SJSA1 (cell line): Measurements from ENCODE around the gene RPS14. TPM values are rescaled to one million over a fixed set of nuclear protein-coding genes. Genes with fewer than 3 reads are reported as not detected.

ENCODE experiments used
- DNase-seq, 2 experiments: peaks; one replicate each; pipeline ENCODE4 v3.0.0-alpha.2; 2015 to 2020; ENCODE audit warnings: low spot score in 2 of 2, low read depth in 1 of 2
- H3K27ac ChIP-seq: fragments of 250-450 bp; sonication (Bioruptor Pico); 2 replicates; pipeline ENCODE4 v1.5.1; 2020; ENCODE audit warnings: mild to moderate bottlenecking, moderate library complexity
- H3K27me3 ChIP-seq: fragments of 250-450 bp; sonication (Bioruptor Pico); replicated peaks from 2 replicates; pipeline ENCODE4 v1.5.1; 2020; ENCODE audit warnings: mild to moderate bottlenecking, moderate library complexity
- H3K36me3 ChIP-seq: fragments of 250-450 bp; sonication (Bioruptor Pico); 2 replicates; pipeline ENCODE4 v1.5.1; 2020; ENCODE audit warnings: mild to moderate bottlenecking
- H3K4me1 ChIP-seq: fragments of 250-450 bp; sonication (Bioruptor Pico); replicated peaks from 2 replicates; pipeline ENCODE4 v1.6.1; 2021; ENCODE audit warnings: mild to moderate bottlenecking
- H3K4me3 ChIP-seq: fragments of 250-450 bp; sonication (Bioruptor Pico); 2 replicates; pipeline ENCODE4 v1.5.1; 2020; ENCODE audit warnings: mild to moderate bottlenecking
- H3K9me3 ChIP-seq: fragments of 250-450 bp; sonication (Bioruptor Pico); replicated peaks from 2 replicates; pipeline ENCODE4 v1.5.1; 2020; ENCODE audit warnings: mild to moderate bottlenecking
- total RNA-seq: library from RNA; depleted of rRNA; stranded (reverse); fragments of >200 nt; shearing (Covaris generic); gene quantifications from 2 replicates; pipeline ENCODE4 v1.2.3, GENCODE V29; 2014

The RPS14 gene
- total RNA-seq, 1 experiment from 2014 or later = 2,445 TPM

DNA sequence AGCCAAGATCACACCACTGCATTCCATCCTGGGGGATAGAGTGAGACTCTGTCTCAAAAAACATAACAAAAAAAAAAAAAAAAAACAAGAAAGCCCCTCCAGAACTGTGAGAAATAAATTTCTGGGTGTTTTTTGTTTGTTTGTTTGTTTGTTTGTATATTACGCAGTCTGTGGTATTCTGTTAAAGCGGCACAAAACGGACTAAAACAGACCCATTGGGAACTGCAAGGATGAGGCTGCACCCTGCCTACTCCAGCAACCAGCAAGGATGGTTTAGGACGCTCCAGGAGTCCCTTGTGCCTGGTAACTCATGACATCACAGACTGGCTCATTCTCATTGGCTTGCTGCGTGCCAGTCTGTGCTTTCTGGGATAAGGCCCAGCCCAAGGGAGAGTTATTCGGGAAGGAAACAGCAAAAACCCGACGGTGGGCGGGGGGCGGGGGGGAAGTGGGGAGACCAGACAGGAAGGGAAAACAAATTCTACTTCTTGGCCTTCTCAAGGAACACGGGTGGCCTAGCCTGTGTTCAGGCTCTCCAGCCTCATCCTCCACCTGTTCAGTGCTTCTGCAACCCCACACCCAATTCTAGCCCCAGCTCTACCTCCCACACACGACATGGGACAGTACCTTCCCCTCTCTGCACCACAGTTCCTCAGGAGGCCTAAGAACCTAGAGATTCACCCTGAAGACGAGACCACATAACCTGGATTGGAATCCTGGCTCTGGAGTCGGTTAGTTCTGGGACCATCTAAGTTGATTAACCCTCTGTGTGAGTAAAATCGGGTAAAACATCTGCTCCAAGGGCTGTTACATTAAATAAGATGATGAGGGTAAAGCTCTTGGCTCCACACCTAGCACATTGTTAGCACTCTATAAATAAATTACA, 39.7 kb downstream of the RPS14 start:
- H3K27me3 ChIP-seq = no peaks in the 10 kb centered on the region
- H3K27ac ChIP-seq = no peak overlapping the region
- DNase-seq = peak; percentile 86 to 88
- no peaks in the 10 kb centered on the region for H3K36me3 ChIP-seq
- H3K9me3 ChIP-seq = no peaks in the 10 kb centered on the region
- no peak overlapping the region for H3K4me3 ChIP-seq
- peaks cover 5% of the 10 kb centered on the region for H3K4me1 ChIP-seq

DNA sequence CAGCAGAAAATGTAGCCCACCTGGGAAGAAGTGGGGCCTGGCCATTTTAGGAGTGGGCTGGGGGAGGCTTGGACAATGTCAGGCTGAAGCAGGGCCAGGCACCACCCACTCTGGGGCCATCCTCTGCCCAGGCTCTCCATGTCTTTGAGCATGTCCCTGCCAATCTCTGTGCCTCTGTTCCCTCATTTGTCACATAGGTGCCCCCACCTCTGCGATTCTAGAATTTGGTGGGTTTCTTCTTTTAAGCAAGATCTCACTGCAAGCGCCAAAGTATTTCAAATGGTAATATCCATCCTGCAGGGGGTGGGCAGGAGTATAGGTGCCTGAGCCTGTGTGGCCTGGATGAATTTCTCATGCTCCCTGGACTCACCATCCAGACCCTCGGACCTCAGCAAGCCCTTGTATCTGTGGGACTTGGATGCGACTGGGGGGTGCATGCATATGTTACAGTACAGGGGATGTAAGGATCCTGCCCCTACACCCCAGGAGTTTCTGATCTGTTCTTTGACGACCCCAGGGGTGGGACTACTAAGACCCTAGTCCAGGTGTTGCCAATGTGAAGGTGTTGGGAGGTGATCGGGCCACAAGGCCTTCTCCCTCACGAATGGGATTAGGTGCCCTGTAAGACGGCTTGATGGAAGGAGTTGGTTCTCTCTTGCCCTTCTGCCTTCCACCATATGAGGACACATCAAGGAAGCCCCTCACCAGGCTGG, 41.2 kb downstream of the RPS14 start:
- Histone ChIP-seq H3K4me3 (no peak overlapping the region), H3K36me3 (no peaks in the 10 kb centered on the region), H3K4me1 (peaks cover 5% of the 10 kb centered on the region), H3K27ac (no peak overlapping the region), H3K27me3 (no peaks in the 10 kb centered on the region), H3K9me3 (no peaks in the 10 kb centered on the region)
- DNase-seq = no peak

DNA sequence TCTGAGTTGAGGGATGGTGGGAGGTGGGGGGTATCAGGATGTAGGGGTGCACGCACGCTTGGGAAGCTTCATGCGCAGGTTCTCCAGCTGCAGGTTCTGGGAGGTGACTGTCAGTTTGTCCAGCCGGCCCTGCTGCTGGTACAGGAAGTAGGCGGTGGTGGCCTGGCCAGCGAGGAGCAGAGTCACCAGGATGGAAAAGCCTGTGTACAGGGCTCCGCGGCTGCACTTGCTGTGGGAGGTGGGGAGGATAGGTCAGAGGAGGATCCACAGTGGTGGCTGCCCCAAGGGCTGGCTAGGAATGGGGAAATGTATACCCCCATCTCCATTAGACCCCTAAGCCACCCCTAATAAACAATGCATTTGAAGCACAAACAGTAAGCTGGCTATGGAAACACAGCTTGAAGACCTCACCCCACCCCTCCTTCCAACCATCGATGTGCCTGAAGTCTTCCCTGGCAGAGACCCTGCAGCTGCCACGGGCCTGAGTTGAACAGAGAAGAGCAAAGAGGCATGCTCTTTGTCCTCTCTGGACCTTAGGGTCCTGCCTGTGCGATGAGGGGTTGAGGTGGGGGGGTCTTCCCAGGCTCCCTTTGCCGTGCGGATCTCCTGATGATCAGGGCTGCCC, 42.3 kb downstream of the RPS14 start:
- DNase-seq = no peak
- Histone ChIP-seq H3K4me3 (no peak overlapping the region), H3K27ac (no peak overlapping the region), H3K27me3 (no peaks in the 10 kb centered on the region), H3K9me3 (no peaks in the 10 kb centered on the region), H3K36me3 (peaks cover 11% of the 10 kb centered on the region), H3K4me1 (peaks cover 5% of the 10 kb centered on the region)

DNA sequence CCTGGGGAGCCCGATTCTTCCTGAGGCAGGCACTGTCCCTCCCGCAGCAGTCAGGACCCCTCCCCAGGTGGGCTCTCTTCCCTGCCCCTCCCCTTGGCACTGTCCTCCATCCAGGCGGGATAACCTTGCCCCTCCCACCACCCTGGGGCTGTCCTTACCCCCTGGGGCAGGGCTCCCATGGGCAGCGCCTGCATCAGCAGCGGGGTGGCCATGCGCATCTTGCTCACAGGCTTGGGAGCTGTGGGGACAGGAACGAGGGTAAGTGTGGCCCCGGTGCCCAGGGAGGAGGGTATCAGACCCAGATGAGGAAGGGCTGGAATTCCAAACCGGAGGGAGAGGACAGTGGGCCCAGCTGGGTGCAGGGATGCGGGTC, 42.8 kb downstream of the RPS14 start:
- Histone ChIP-seq H3K4me1 (peaks cover 5% of the 10 kb centered on the region), H3K4me3 (no peak overlapping the region), H3K27me3 (no peaks in the 10 kb centered on the region), H3K36me3 (peaks cover 13% of the 10 kb centered on the region), H3K9me3 (no peaks in the 10 kb centered on the region), H3K27ac (no peak overlapping the region)
- DNase-seq = no peak

DNA sequence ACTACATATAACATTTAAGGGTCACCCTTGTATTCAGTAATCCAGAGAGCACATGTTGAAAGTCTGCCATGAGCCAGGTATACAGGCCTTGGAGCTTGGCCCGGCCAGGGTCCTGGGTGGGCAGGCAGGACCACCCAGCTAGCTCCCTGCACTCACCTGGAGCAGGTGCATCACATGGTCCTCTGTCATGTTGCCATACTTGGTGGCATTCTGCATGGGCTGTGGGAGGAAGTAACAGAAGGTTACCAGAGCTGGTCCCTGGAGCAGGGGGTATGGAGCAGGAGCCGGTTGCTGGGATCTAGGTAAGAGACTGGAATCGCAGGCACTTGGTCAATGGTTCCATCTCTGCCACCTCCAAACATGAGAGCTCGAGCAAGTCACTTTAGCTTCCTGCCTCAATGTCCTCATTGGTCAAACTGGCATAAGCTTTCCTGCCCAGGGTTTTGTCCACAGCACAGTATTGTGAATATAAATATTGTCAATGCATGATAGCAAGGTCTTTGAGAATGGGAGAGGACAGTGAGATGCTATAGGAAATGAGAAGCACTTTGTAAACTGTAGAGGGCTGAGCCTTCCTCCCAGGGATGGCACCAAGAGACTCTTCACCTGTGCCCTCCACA, 43.3 kb downstream of the RPS14 start:
- Histone ChIP-seq H3K4me3 (no peak overlapping the region), H3K27me3 (no peaks in the 10 kb centered on the region), H3K36me3 (peaks cover 18% of the 10 kb centered on the region), H3K9me3 (no peaks in the 10 kb centered on the region), H3K4me1 (peaks cover 5% of the 10 kb centered on the region), H3K27ac (no peak overlapping the region)
- no peak for DNase-seq

DNA sequence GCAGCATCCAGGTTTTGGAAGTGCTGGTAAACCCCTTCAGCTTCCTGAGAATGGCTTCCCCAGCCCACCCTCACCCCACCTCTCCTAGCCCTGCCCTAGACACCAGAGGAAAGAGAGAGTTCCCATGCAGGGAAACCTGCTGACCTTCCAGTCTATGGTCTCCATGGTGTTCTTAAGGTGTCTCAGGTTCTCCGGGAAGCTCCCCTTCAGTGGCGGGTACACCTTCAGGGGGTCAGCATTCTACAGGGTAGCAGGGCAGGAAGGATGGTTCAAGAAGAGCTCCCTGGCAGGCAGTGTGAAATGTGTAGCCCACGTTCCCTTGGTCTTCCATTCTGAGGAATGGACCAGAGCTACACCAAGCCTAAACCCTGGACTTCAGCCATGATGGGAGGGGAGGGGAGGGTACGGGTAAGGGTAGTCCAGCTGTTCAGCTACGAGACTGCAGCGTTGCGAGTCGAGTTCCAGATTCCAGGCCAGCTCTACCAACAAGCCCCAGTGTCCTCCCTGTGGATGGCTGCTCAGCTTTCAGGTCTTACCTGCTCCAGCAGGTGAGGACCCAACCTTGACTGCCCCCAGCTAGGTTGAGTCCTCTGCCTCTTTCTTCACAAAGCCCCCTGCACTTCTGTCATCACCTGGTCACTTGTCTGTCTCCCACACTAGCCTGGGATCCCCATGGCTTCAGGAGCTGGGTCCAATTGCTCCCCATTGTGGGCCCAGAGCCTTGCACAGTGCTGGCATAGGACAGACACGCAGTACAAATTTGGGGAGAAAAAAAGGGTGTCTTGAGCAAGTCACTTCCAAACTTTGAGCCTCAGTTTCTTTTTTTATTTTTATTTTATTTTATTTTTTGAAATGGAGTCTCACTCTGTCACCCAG, 44.4 kb downstream of the RPS14 start:
- no peak for DNase-seq
- H3K4me1 ChIP-seq = peaks cover 4% of the 10 kb centered on the region
- no peak overlapping the region for H3K27ac ChIP-seq
- no peak overlapping the region for H3K4me3 ChIP-seq
- H3K36me3 ChIP-seq = peaks cover 29% of the 10 kb centered on the region
- no peaks in the 10 kb centered on the region for H3K27me3 ChIP-seq
- no peaks in the 10 kb centered on the region for H3K9me3 ChIP-seq

DNA sequence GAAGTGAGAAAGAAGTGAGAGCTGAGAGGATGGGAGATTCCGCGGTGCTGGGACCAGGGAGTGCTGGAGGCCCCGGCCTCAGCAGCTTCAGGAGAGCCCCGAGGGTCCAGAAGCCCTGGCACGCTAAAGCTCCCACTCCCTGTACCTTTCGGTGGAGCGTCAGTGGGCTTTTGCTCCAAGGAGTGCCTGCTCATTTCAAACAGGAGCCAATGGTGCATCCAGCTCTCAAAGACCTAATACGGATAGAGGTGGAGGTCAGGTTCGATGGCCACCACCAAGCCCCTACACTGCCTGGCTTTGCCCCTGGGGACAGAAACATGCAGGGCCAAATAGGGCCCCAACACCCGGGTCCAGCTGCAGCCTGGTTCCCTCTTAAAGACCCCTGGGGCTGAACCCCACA, 45.0 kb downstream of the RPS14 start:
- H3K27me3 ChIP-seq = no peaks in the 10 kb centered on the region
- DNase-seq = no peak
- no peak overlapping the region for H3K27ac ChIP-seq
- H3K9me3 ChIP-seq = no peaks in the 10 kb centered on the region
- no peak overlapping the region for H3K4me3 ChIP-seq
- no peaks in the 10 kb centered on the region for H3K4me1 ChIP-seq
- H3K36me3 ChIP-seq = peaks cover 32% of the 10 kb centered on the region

DNA sequence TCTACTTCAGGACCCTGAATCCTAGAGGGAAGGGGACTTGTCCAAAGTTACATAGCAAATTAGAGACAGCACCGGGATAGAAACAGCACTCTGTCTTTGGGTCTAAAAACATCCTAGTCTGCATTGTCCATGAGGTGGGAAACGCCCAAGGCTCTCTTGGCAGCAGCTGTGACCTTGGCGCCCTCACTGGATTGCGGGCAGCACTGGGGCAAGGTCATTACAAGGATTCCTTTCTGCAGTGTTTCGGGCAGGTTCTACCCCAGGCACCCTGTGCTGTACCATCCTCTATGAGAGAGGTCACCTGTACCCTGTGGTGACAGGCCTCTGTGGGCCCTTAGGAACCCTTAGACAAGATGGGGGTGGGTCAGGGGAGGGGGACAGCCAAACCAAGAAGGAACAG, 45.4 kb downstream of the RPS14 start:
- no peaks in the 10 kb centered on the region for H3K27me3 ChIP-seq
- H3K4me1 ChIP-seq = no peaks in the 10 kb centered on the region
- no peak overlapping the region for H3K27ac ChIP-seq
- peaks cover 36% of the 10 kb centered on the region for H3K36me3 ChIP-seq
- DNase-seq = no peak
- no peaks in the 10 kb centered on the region for H3K9me3 ChIP-seq
- H3K4me3 ChIP-seq = no peak overlapping the region

DNA sequence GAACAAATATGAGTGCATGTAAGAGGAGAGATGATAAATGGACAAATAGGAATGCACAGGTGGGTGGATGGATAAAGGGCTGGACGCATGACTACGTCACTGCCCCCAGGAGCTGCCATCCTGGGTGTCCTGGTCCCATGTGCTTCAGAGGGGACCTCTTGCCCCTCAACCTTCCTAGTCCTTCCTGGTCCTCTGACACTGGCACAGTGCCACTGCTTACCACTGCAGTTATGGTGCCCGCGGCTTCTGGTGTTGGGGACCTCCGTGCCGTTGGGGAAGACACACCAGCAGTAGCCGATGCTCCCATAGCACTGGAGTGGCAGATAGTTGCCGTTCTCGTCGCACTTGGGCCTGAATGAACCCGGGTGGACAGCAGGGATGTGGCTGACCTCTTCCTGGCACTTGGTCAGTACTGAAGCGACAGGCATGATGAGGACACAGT, 46.6 kb downstream of the RPS14 start:
- H3K4me1 ChIP-seq = no peaks in the 10 kb centered on the region
- H3K27ac ChIP-seq = no peak overlapping the region
- peaks cover 48% of the 10 kb centered on the region for H3K36me3 ChIP-seq
- H3K27me3 ChIP-seq = no peaks in the 10 kb centered on the region
- no peaks in the 10 kb centered on the region for H3K9me3 ChIP-seq
- no peak overlapping the region for H3K4me3 ChIP-seq
- DNase-seq = no peak

DNA sequence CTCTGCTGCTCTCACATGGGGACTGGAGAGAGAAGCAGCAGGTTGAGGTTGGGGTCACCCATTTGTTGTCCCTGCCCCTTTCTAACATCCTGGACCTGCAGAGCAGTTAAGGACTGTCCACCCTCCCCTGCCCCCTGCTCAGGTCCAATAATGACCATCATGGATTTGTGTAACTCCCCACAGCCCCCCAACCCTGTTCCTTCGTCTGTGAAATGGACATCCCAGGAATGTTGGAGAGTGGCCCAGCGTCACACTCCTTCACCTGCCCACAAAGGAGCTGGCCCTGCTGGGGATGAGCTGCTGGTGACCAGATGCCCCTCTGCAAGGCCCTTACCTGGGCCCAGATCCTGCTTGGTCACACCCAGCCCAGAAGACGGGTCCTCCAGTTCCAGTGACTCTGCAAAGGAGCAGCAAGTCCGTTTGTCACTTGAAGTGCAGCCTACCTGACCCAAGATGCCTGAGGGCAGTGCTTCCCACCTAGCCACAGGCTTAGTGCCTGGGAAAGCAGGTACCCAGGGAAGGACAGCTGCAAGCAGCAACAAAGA, 47.2 kb downstream of the RPS14 start:
- Histone ChIP-seq H3K4me1 (no peaks in the 10 kb centered on the region), H3K27me3 (no peaks in the 10 kb centered on the region), H3K36me3 (peaks cover 55% of the 10 kb centered on the region), H3K4me3 (no peak overlapping the region), H3K27ac (no peak overlapping the region), H3K9me3 (no peaks in the 10 kb centered on the region)
- DNase-seq = no peak

DNA sequence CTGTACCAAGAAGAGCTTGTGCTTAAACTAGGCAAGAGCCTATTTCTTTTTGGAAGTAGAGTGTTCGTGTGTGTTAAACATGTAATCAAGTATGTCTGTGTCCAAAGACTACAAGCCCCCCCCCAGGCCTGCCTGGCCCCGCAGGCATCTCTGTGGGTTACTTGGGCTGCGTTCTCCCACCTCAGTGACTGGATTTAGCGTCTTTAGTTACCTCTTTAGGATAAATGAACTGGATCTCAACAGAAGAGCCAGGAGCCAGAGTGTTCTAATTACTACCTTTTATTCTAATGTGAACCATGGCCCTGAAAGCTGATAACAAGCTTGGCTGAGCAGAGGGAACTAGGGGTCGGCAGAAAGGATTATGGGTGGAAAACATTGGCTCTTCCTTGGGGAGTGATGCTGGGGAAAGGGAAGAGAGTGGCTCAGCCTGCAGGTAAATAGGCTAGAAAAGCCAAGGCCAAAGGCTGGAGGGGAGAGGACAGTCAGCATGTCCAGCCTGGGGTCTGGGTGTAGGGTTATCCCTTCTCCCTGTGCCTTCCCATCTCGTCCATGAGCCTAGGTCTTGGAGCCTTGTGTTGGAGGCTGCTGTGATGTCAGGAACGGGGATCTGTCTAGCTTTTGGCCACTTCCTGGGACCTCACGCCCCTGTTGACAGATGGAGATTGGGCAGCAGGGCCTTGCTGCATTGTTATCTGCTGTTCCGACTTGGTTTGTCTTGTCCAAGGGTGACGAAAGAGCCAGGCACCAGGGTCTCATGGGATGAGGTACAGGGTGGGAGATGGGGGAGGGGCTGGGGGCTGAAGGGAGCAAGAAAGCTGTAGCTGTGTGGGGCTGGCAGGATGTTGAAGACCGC, 47.9 kb downstream of the RPS14 start:
- no peaks in the 10 kb centered on the region for H3K9me3 ChIP-seq
- no peak overlapping the region for H3K4me3 ChIP-seq
- no peak overlapping the region for H3K27ac ChIP-seq
- peaks cover 60% of the 10 kb centered on the region for H3K36me3 ChIP-seq
- H3K27me3 ChIP-seq = no peaks in the 10 kb centered on the region
- H3K4me1 ChIP-seq = no peaks in the 10 kb centered on the region
- no peak for DNase-seq

DNA sequence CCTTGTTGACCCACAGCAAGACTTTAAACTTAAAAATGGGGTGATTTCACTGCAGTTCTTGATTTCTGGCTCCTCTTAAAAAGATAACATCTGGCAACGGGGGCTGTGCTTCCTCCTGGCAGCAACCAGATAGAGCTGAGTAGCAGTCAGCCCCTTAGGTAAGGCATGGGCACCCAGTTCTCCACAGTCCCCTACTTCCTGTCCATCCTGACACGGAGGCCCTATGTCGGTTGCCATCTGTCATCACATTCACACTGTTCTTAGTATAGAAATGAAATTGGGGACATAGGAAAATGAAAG, 48.5 kb downstream of the RPS14 start:
- DNase-seq = no peak
- H3K4me3 ChIP-seq = no peak overlapping the region
- no peaks in the 10 kb centered on the region for H3K9me3 ChIP-seq
- H3K36me3 ChIP-seq = peaks cover 66% of the 10 kb centered on the region
- H3K27ac ChIP-seq = no peak overlapping the region
- no peaks in the 10 kb centered on the region for H3K4me1 ChIP-seq
- H3K27me3 ChIP-seq = no peaks in the 10 kb centered on the region
